ENCODE measurements around the gene S100P.

GRCh38 chr4:6732441-6733357 lies 39.0 kb downstream of the S100P start:
- no peak for TF ChIP-seq POLR2A (IDR thresholded peaks at IDR 0.05; ENCODE audit: low read depth, low read length)
- TF ChIP-seq POLR2AphosphoS5 (IDR thresholded peaks at IDR 0.05; ENCODE audit: low read depth, low read length), result no peak
- TF ChIP-seq TAF1 (IDR thresholded peaks at IDR 0.05; ENCODE audit: borderline replicate concordance, low read depth, low read length), result no peak

Measured in GM12892 (cell line).